ENCODE measurements around the gene PLXNA4.

DNA sequence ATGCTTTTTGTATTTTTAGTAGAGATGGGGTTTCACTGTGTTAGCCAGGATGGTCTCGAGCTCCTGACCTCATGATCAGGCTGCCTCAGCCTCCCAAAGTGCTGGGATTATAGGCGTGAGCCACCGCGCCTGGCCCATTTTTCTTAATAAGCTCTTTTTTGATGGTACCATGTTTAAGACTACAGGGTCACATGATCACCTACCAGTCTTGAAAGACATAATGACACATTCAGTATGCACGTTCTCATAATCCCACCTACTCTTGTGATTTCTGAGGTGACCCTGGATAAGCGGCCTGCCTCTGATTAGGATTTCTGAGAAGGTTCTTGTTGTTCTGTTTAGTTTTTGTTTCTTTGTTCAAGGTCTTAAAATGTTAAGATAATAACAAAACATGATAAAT, 43.7 kb upstream of the PLXNA4 start:
- TF ChIP-seq, protein P1, sequence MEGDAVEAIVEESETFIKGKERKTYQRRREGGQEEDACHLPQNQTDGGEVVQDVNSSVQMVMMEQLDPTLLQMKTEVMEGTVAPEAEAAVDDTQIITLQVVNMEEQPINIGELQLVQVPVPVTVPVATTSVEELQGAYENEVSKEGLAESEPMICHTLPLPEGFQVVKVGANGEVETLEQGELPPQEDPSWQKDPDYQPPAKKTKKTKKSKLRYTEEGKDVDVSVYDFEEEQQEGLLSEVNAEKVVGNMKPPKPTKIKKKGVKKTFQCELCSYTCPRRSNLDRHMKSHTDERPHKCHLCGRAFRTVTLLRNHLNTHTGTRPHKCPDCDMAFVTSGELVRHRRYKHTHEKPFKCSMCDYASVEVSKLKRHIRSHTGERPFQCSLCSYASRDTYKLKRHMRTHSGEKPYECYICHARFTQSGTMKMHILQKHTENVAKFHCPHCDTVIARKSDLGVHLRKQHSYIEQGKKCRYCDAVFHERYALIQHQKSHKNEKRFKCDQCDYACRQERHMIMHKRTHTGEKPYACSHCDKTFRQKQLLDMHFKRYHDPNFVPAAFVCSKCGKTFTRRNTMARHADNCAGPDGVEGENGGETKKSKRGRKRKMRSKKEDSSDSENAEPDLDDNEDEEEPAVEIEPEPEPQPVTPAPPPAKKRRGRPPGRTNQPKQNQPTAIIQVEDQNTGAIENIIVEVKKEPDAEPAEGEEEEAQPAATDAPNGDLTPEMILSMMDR (IDR thresholded peaks at IDR 0.05; ENCODE audit: insufficient read depth, low read length) = no peak
- TF ChIP-seq POLR2AphosphoS5 (IDR thresholded peaks at IDR 0.05; ENCODE audit: low read depth) = no peak
